Measurements from ENCODE around the gene DCDC2B.

The DCDC2B gene

DNA sequence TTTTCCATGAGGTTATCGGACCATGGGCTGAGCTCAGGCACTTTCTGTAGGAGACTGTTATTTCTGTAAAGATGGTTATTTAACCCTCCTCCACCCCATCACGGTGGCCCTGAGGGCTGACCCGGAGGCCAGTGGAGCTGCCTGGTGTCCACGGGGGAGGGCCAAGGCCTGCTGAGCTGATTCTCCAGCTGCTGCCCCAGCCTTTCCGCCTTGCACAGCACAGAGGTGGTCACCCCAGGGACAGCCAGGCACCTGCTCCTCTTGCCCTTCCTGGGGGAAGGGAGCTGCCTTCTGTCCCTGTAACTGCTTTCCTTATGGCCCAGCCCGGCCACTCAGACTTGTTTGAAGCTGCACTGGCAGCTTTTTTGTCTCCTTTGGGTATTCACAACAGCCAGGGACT is 11.1 kb upstream of the DCDC2B start:
- no peak for TF ChIP-seq CTCF (IDR thresholded peaks at IDR 0.05; ENCODE audit: control extremely low read depth, extremely low read depth, low read depth, missing control alignments)
- ChIA-PET POLR2A (interaction anchor here (0.8 to 1.7 kb wide), 4 partner anchors 15 to 139 kb away, joined by 3 to 4 read pairs (median 4); partner anchors contain the start of genes MARCKSL1 and TXLNA), CTCF (interaction anchor here (0.9 to 2.8 kb wide), 8 partner anchors 10 to 215 kb away, joined by 3 to 17 read pairs (median 4); no protein-coding TSS in a partner anchor)
- no peak for DNase-seq (ENCODE audit: extremely low spot score)

- POLR2A ChIA-PET = interaction anchor here (1.1 to 1.7 kb wide), 2 partner anchors 19 to 138 kb away, joined by 4 read pairs; partner anchors contain the start of genes MARCKSL1 and TXLNA
- no peak for TF ChIP-seq CTCF (IDR thresholded peaks at IDR 0.05; ENCODE audit: control extremely low read depth, extremely low read depth, low read depth, missing control alignments)
- CTCF ChIA-PET = interaction anchor here (0.9 to 2.8 kb wide), 9 partner anchors 10 to 215 kb away, joined by 3 to 17 read pairs (median 4); no protein-coding TSS in a partner anchor
- no peak for DNase-seq (ENCODE audit: extremely low spot score)
These were observed 10.4 kb upstream of the DCDC2B start for GRCh38 chr1:32198237-32199042.

- CTCF ChIA-PET = interaction anchor here (1.6 to 2.8 kb wide), 4 partner anchors 12 to 50 kb away, joined by 4 to 17 read pairs (median 6); no protein-coding TSS in a partner anchor
- TF ChIP-seq CTCF (IDR thresholded peaks at IDR 0.05; ENCODE audit: control extremely low read depth, extremely low read depth, low read depth, missing control alignments) = no peak
- POLR2A ChIA-PET = no interaction called here
- DNase-seq (ENCODE audit: extremely low spot score) = no peak
These were observed 9.7 kb upstream of the DCDC2B start for GRCh38 chr1:32199043-32199716.

- POLR2A ChIA-PET = interaction anchor here (1.9 kb wide), 1 partner anchor 20 kb away, joined by 13 read pairs; the partner anchor contains the start of gene TXLNA
- CTCF ChIA-PET = interaction anchor here (1.4 to 2.7 kb wide), 4 partner anchors 11 to 50 kb away, joined by 3 to 6 read pairs (median 4); no protein-coding TSS in a partner anchor
- no peak for DNase-seq (ENCODE audit: extremely low spot score)
- no peak for TF ChIP-seq CTCF (IDR thresholded peaks at IDR 0.05; ENCODE audit: control extremely low read depth, extremely low read depth, low read depth, missing control alignments)
These were observed 9.2 kb upstream of the DCDC2B start for GRCh38 chr1:32199717-32200072.

DNA sequence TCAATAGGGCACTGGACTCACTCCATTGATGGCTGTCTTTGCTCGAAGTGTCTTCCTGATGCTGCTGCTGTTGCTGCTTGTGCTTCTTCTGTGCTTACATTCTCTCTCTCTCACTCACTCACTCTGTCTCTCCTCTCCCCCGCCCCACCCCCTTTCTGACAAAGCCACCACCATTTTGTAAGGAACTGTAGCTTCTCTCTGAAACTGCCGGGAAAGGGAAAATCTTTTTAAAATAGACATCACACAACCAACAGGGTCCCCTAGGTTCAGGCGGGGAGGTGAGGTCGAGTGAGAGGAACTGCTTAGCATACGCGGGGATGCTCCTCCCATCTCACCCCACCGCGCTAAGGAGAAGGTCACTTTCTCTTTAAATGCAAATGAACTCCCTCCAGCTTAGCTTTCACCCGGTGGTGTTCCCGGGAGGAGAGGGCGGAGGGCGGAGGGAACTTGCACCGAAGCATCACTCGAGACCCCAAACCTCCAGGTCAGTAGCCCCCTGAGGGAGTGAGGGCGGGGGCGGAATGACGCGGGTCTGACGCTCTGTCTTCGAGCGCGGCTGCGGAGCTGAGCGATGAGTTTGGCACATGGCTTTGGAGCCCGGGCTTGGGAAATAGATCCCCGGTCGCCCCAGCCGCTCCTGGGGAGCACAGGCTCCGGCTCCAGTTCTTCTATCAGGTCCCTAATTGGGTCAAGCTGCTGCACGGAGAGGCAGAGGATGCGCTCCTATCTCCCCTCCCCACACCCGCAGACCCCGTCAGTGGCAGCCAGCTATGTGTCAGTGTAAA is 8.5 kb upstream of the DCDC2B start, which contains the start of gene CCDC28B:
Gene CCDC28B (plus strand): TSS at position 370 of the 785 bp plus-strand sequence. CDS start 1,341 bp downstream, outside the sequence.
- no peak for TF ChIP-seq CTCF (IDR thresholded peaks at IDR 0.05; ENCODE audit: control extremely low read depth, extremely low read depth, low read depth, missing control alignments)
- DNase-seq (ENCODE audit: extremely low spot score) = peak; percentile 78
- ChIA-PET CTCF (interaction anchor here (0.8 to 3.3 kb wide), 10 partner anchors 8 to 117 kb away, joined by 3 to 30 read pairs (median 4); partner anchors contain the start of gene TXLNA), POLR2A (interaction anchor here (0.5 to 2.4 kb wide), 7 partner anchors 10 to 194 kb away, joined by 3 to 13 read pairs (median 3); partner anchors contain the start of genes BSDC1, KPNA6, MARCKSL1 and TXLNA)
